22Rv1 (cell line): Measurements from ENCODE around the gene GBF1.
A peak's percentile ranks its signal among the peaks of the same experiment; 100 is the strongest.

ENCODE experiments used
- H3K27ac ChIP-seq: fragments of 450-650 bp; 2 replicates; pipeline ENCODE4 v1.5.1; 2017
- CTCF ChIP-seq: fragments of 450-650 bp; IDR thresholded peaks from 2 replicates; pipeline ENCODE4 v1.5.1; 2017; ENCODE audit warnings: mild to moderate bottlenecking
- ZFX ChIP-seq: fragments of 450-650 bp; IDR thresholded peaks from 2 replicates; pipeline ENCODE4 v1.6.1; 2017; ENCODE audit warnings: antibody characterized with exemption, borderline replicate concordance

GBF1 gene

GRCh38 chr10:102413053-102413705 is 167.8 kb downstream of the GBF1 start:
- no peak overlapping the region for H3K27ac ChIP-seq

DNA sequence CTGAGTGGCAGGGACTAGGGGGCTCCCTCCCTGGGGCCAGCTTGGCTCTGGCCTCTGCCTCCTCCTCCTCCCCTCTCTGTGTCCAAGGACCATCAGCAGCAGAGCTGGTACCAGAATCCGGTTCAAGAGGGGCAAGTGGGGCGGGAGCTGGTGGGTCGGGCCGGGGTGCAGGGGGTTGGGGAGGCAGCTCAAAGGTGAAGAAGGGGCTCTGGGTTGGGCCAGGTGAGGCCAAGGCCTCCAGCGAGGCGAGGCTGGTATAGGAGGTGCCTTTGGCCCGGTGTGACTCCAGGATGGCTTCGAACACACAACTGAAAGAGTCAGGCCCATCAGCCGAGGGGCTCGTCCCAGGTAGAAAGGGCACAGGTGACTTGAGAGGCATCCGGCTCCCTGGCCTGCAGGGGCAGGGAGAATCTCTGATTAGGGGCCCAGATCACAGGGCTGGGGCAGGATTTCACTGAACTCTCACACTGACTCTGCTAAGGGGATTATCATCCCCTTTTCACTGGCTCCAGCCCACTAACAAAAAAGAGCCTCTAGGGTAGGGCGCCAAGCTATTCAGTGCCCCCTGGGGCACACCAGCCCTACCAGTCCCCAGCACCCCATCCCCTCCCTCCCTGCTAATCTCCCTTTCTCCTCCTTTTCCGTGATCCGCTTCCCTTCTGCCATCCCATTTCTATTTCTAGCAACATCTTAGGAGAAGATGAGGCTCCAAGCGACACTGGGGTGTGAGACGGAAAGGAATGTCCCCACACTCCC is 168.7 kb downstream of the GBF1 start:
- TF ChIP-seq ZFX (no peak), CTCF (no peak)
- no peak overlapping the region for H3K27ac ChIP-seq

More at GRCh38 chr10:102413053-102413705, 167.8 kb downstream of the GBF1 start:
- TF ChIP-seq CTCF (no peak), ZFX (no peak)

- H3K27ac ChIP-seq, result no peak overlapping the region
- TF ChIP-seq ZFX (no peak), CTCF (no peak)
Measured at GRCh38 chr10:102414749-102415148, 169.4 kb downstream of the GBF1 start.

- TF ChIP-seq ZFX (no peak), CTCF (no peak)
- no peak overlapping the region for H3K27ac ChIP-seq
Measured at GRCh38 chr10:102416283-102416682, 171.0 kb downstream of the GBF1 start.

GRCh38 chr10:102416695-102417094 is 171.4 kb downstream of the GBF1 start:
- H3K27ac ChIP-seq, result no peak overlapping the region
- TF ChIP-seq ZFX (no peak), CTCF (no peak)

- no peak for TF ChIP-seq ZFX
- TF ChIP-seq CTCF, result no peak
- peak within 1 kb of the TSS; percentile 97 for H3K27ac ChIP-seq
Measured at GRCh38 chr10:102418622-102419268, 173.4 kb downstream of the GBF1 start, which contains the start of gene PSD. TSS of gene PSD (minus strand) at chr10:102418785. CDS start at chr10:102417038, 1,747 bp downstream.
